Measurements from ENCODE around the gene ABCA4. TPM values are rescaled to one million over a fixed set of nuclear protein-coding genes. Genes with fewer than 3 reads are reported as not detected.

Gene ABCA4
- total and polyA plus RNA-seq, 2 of the 8 experiments (the other 6 are each of a cell fraction or from before 2014, with no cell fraction given): 0.06 TPM; not detected in 1

DNA sequence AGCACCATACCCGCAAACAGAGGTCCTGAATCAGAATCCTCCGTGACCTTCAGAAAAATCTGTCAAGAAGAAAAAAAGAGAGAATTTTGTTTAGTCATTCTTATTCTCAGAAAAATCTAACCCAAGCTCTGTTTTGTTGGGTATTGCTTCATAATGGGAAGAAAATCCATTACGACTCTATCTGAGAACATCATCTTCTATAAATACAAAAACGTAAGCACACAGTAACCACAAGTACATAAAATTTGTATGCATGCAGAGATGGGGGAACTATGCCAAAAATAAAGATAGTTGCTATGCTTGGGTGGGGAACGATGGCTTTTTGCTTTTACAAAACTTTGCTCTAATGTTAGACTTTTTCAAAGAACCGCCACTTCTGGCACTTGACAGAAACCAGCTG is 84.2 kb downstream of the ABCA4 start:
- H3K18ac ChIP-seq (ENCODE audit: extremely low read depth, low read length): no peak overlapping the region
- no peak overlapping the region for H3K23ac ChIP-seq (ENCODE audit: insufficient read length)
- no peak overlapping the region for H2BK12ac ChIP-seq (ENCODE audit: low read depth, low read length)
- no peaks in the 10 kb centered on the region for H3K36me3 ChIP-seq (ENCODE audit: control insufficient read depth in 2 of 4, insufficient read depth in 4 of 4, low read length in 3 of 4)
- no peak overlapping the region for H2BK5ac ChIP-seq (ENCODE audit: low read depth, low read length)
- no peak overlapping the region for H3K4me3 ChIP-seq (ENCODE audit: extremely low read depth in 1 of 4, insufficient read depth in 2 of 4, low read depth in 3 of 4, low read length in 4 of 4)
- H3K4me1 ChIP-seq (replicated peaks in 1 of 4; ENCODE audit: control insufficient read depth in 3 of 4, insufficient read depth in 4 of 4, low read length in 3 of 4): peaks cover 0 to 3% (median 0%) of the 10 kb centered on the region in 4 experiments; a peak in 2 of 7 replicates
- H2AFZ ChIP-seq (ENCODE audit: low read length): no peak overlapping the region
- H3K79me1 ChIP-seq (ENCODE audit: low read depth, low read length): no peaks in the 10 kb centered on the region
- no peak for FAIRE-seq
- POLR2A ChIA-PET (ENCODE audit: partially characterized antibody): no interaction called here
- H3K4ac ChIP-seq (replicated peaks; ENCODE audit: insufficient read length, low read depth, low read length): no peak overlapping the region
- H2BK15ac ChIP-seq (ENCODE audit: low read length): no peak overlapping the region
- H2BK20ac ChIP-seq (ENCODE audit: low read length): no peak overlapping the region
- H2AK5ac ChIP-seq (ENCODE audit: low read depth, low read length): no peak overlapping the region
- WGBS, 2 experiments (ENCODE audit: extremely low coverage in 1 of 2, insufficient coverage in 1 of 2, insufficient read length in 1 of 2, insufficient replicate concordance in 2 of 2, low coverage in 1 of 2, low lambda C conversion rate in 2 of 2, missing lambda C conversion rate in 1 of 2): 92% methylated on average over 6 of the region's 6 CpGs; no CpG with 5 or more reads in 1 of the 2 experiments
- H2BK120ac ChIP-seq (replicated peaks; ENCODE audit: low read depth, low read length): no peak overlapping the region
- H4K8ac ChIP-seq (ENCODE audit: extremely low read depth, insufficient read depth, low read length): no peak overlapping the region
- no peaks in the 10 kb centered on the region for H3K79me2 ChIP-seq (ENCODE audit: control insufficient read depth in 1 of 2, insufficient read depth in 2 of 2, low read length in 2 of 2)
- no peak overlapping the region for H4K91ac ChIP-seq (replicated peaks; ENCODE audit: insufficient read length, low read length)
- CTCF ChIA-PET (ENCODE audit: partially characterized antibody): interaction anchor here (0.6 to 38.0 kb wide), 9 partner anchors 5 to 796 kb away, joined by 3 to 807 read pairs (median 6); no protein-coding TSS in a partner anchor
- H3K23me2 ChIP-seq (ENCODE audit: low read depth, low read length): no peaks in the 10 kb centered on the region
- H3K9me3 ChIP-seq (ENCODE audit: insufficient read depth in 2 of 2, low read depth in 1 of 2, low read length in 1 of 2): no peaks in the 10 kb centered on the region
- H4K20me1 ChIP-seq (replicated peaks in 1 of 2; ENCODE audit: control insufficient read depth in 1 of 2, insufficient read depth in 2 of 2, low read length in 2 of 2): no peaks in the 10 kb centered on the region
- no peak overlapping the region for H4K5ac ChIP-seq (ENCODE audit: insufficient read length, low read depth, low read length)
- no peak for DNase-seq (ENCODE audit: low read depth in 1 of 2, low spot score in 2 of 2)
- no peak overlapping the region for H3K4me2 ChIP-seq (ENCODE audit: insufficient read depth in 1 of 2, low read depth in 2 of 2, low read length in 2 of 2)
- H3K14ac ChIP-seq (ENCODE audit: insufficient read length): no peak overlapping the region
- TF ChIP-seq CEBPB (IDR thresholded peaks at IDR 0.05; ENCODE audit: low read depth, low read length) (no peak), KDM1A (IDR thresholded peaks at IDR 0.05; ENCODE audit: borderline replicate concordance, low read length) (no peak), KDM5A (IDR thresholded peaks at IDR 0.05; ENCODE audit: low read length) (no peak), ASH2L (IDR thresholded peaks at IDR 0.05; ENCODE audit: low read length) (no peak), POU5F1 (IDR thresholded peaks at IDR 0.05; ENCODE audit: low read depth, low read length) (no peak), SIX5 (IDR thresholded peaks at IDR 0.05; ENCODE audit: low read depth, low read length) (no peak), SAP30 (IDR thresholded peaks at IDR 0.05; ENCODE audit: insufficient read depth, insufficient replicate concordance, low read length) (no peak), GTF2F1 (IDR thresholded peaks at IDR 0.05; ENCODE audit: borderline replicate concordance, low read depth, low read length) (no peak), ZNF274 (IDR thresholded peaks at IDR 0.05; ENCODE audit: borderline replicate concordance, extremely low read depth, low read length) (no peak), TEAD4 (IDR thresholded peaks at IDR 0.05; ENCODE audit: low read depth, low read length) (no peak), EGR1 (IDR thresholded peaks at IDR 0.05; ENCODE audit: borderline replicate concordance, low read depth, low read length) (no peak)
- no peaks in the 10 kb centered on the region; a peak in 1 of 7 replicates for H3K27me3 ChIP-seq (replicated peaks in 1 of 4; ENCODE audit: control insufficient read depth in 3 of 4, extremely low read depth in 1 of 4, insufficient read depth in 3 of 4, low read length in 3 of 4)
- no peak overlapping the region for H3K56ac ChIP-seq (replicated peaks; ENCODE audit: insufficient read length, low read depth, low read length)
- H3K27ac ChIP-seq (ENCODE audit: low read depth, low read length): no peak overlapping the region
- no peak overlapping the region for H3K9ac ChIP-seq (replicated peaks in 1 of 4; ENCODE audit: extremely low read depth in 1 of 4, low read depth in 3 of 4, low read length in 3 of 4)
